Astrocyte (in vitro differentiated cells and primary cell): ENCODE measurements around the gene IL9R. TPM values are rescaled to one million over a fixed set of nuclear protein-coding genes. Genes with fewer than 3 reads are reported as not detected.
"Not testable (repeated sequence)": the region's sequence is repeated elsewhere in the genome, so short reads cannot be mapped to it uniquely, and the experiment has no call there.

Source experiments
- DNase-seq: peaks from one replicate; pipeline ENCODE4 v3.0.0-alpha.2; 2010; ENCODE audit warnings: low read depth
- FAIRE-seq: peaks from 2 replicates; lab custom pipeline; 2011; peaks lifted over from hg19 to GRCh38; lab: Jason Lieb, UNC
- H2AFZ ChIP-seq: 2 replicates; pipeline ENCODE4 v1.6.0; 2012; ENCODE audit warnings: low read depth, low read length, inconsistent platforms
- H3K27ac ChIP-seq: 2 replicates; pipeline ENCODE4 v1.5.1; 2011; ENCODE audit warnings: low read depth, low read length, inconsistent platforms
- H3K27me3 ChIP-seq: 2 replicates; pipeline ENCODE4 v1.6.0; 2011; ENCODE audit warnings: low read length, inconsistent platforms; ENCODE audit not compliant: insufficient read depth
- H3K36me3 ChIP-seq: 2 replicates; pipeline ENCODE4 v1.5.1; 2011; ENCODE audit warnings: low read length, inconsistent platforms; ENCODE audit not compliant: insufficient read depth
- H3K4me1 ChIP-seq: 2 replicates; pipeline ENCODE4 v1.5.1; 2011; ENCODE audit warnings: low read length, inconsistent platforms; ENCODE audit not compliant: insufficient read depth
- H3K4me2 ChIP-seq: 2 replicates; pipeline ENCODE4 v1.6.0; 2012; ENCODE audit warnings: low read length, inconsistent platforms
- H3K4me3 ChIP-seq: 2 replicates; pipeline ENCODE4 v1.5.1; 2011; ENCODE audit warnings: low read depth, mild to moderate bottlenecking, low read length, inconsistent platforms; ENCODE audit not compliant: insufficient read depth
- H3K79me2 ChIP-seq: 2 replicates; pipeline ENCODE4 v1.6.0; 2012; ENCODE audit warnings: mild to moderate bottlenecking, low read length, inconsistent platforms; ENCODE audit not compliant: insufficient read depth
- H3K9ac ChIP-seq: 2 replicates; pipeline ENCODE4 v1.6.0; 2012; ENCODE audit warnings: mild to moderate bottlenecking, low read length, inconsistent platforms
- H3K9me3 ChIP-seq: 2 replicates; pipeline ENCODE4 v1.5.1; 2012; ENCODE audit warnings: low read depth, mild to moderate bottlenecking, low read length, inconsistent platforms; ENCODE audit not compliant: insufficient read depth
- H4K20me1 ChIP-seq: 2 replicates; pipeline ENCODE4 v1.6.0; 2012; ENCODE audit warnings: low read length, inconsistent platforms; ENCODE audit not compliant: insufficient read depth
- H3K27ac Mint-ChIP-seq: one replicate; pipeline ENCODE4 v1.8.0; 2021; ENCODE audit warnings: mild to moderate bottlenecking, mixed read lengths; ENCODE audit not compliant: unreplicated experiment
- H3K27me3 Mint-ChIP-seq: one replicate; pipeline ENCODE4 v1.8.0; 2021; ENCODE audit warnings: low read depth, mixed read lengths; ENCODE audit not compliant: unreplicated experiment
- H3K36me3 Mint-ChIP-seq: one replicate; pipeline ENCODE4 v1.8.0; 2021; ENCODE audit warnings: low read depth, mixed read lengths; ENCODE audit not compliant: unreplicated experiment
- H3K4me1 Mint-ChIP-seq: one replicate; pipeline ENCODE4 v1.8.0; 2021; ENCODE audit warnings: low read depth, mixed read lengths; ENCODE audit not compliant: unreplicated experiment
- H3K4me3 Mint-ChIP-seq: one replicate; pipeline ENCODE4 v1.8.0; 2021; ENCODE audit warnings: mild to moderate bottlenecking, moderate library complexity, mixed read lengths; ENCODE audit not compliant: unreplicated experiment
- H3K9me3 Mint-ChIP-seq: one replicate; pipeline ENCODE4 v1.8.0; 2021; ENCODE audit warnings: mild to moderate bottlenecking, mixed read lengths; ENCODE audit not compliant: unreplicated experiment
- CTCF ChIP-seq: IDR thresholded peaks from 2 replicates; pipeline ENCODE4 v1.5.1; 2011; ENCODE audit warnings: low read depth, mild to moderate bottlenecking, inconsistent platforms, low read length, moderate library complexity; ENCODE audit not compliant: insufficient read depth
- EZH2 ChIP-seq: IDR thresholded peaks from 2 replicates; pipeline ENCODE4 v1.6.1; 2012; ENCODE audit warnings: mild to moderate bottlenecking, low read length, inconsistent platforms; ENCODE audit not compliant: insufficient read depth
- total RNA-seq: library from RNA; stranded (reverse); gene quantifications from 2 replicates; pipeline ENCODE4 v1.2.1, GENCODE V29; 2021

IL9R gene
- total RNA-seq, 1 donor from 2014 or later, result not detected

- no peak overlapping the region for H3K27ac Mint-ChIP-seq
- H2AFZ ChIP-seq, result no peak overlapping the region
- H3K27ac ChIP-seq, result no peak overlapping the region
- H3K27me3 Mint-ChIP-seq, result no peaks in the 10 kb centered on the region
- no peaks in the 10 kb centered on the region for H3K27me3 ChIP-seq
- no peaks in the 10 kb centered on the region for H3K4me1 Mint-ChIP-seq
- no peaks in the 10 kb centered on the region for H3K79me2 ChIP-seq
- H3K36me3 Mint-ChIP-seq, result no peaks in the 10 kb centered on the region
- H3K9me3 ChIP-seq, result peaks cover 8% of the 10 kb centered on the region
- no peak overlapping the region for H3K4me3 Mint-ChIP-seq
- DNase-seq (no peak), FAIRE-seq (peak; percentile 20)
- H4K20me1 ChIP-seq, result no peaks in the 10 kb centered on the region
- H3K9ac ChIP-seq, result no peak overlapping the region
- no peaks in the 10 kb centered on the region for H3K36me3 ChIP-seq
- no peaks in the 10 kb centered on the region for H3K4me1 ChIP-seq
- H3K4me3 ChIP-seq, result no peak overlapping the region
- H3K9me3 Mint-ChIP-seq, result peaks cover 10% of the 10 kb centered on the region
- TF ChIP-seq CTCF, result no peak
- no peak for TF ChIP-seq EZH2
- no peak overlapping the region for H3K4me2 ChIP-seq
These were observed 7.2 kb downstream of the IL9R start for GRCh38 chrX:156004740-156005139.

DNA sequence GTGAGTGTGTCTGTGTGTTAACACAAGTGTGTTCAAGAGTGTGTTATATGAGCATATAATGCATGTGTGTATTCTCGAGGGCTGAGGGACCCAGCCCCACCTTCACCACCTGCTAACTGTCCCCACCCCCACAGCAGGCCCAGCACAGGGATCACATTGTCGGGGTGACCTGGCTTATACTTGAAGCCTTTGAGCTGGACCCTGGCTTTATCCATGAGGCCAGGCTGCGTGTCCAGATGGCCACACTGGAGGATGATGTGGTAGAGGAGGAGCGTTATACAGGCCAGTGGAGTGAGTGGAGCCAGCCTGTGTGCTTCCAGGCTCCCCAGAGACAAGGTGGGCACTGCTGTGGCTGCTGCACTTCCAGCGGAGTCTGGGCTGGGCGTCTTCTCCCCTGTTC is 7.6 kb downstream of the IL9R start:
- no peak overlapping the region for H3K4me3 ChIP-seq
- no peaks in the 10 kb centered on the region for H3K4me1 ChIP-seq
- no peak overlapping the region for H2AFZ ChIP-seq
- H3K4me3 Mint-ChIP-seq, result no peak overlapping the region
- no peak overlapping the region for H3K9ac ChIP-seq
- H3K36me3 Mint-ChIP-seq, result no peaks in the 10 kb centered on the region
- no peaks in the 10 kb centered on the region for H3K27me3 Mint-ChIP-seq
- H3K27ac Mint-ChIP-seq, result no peak overlapping the region
- no peaks in the 10 kb centered on the region for H3K79me2 ChIP-seq
- no peak overlapping the region for H3K27ac ChIP-seq
- TF ChIP-seq EZH2 (no peak), CTCF (no peak)
- FAIRE-seq (no peak), DNase-seq (no peak)
- H3K4me2 ChIP-seq, result no peak overlapping the region
- no peaks in the 10 kb centered on the region for H3K27me3 ChIP-seq
- peaks cover 8% of the 10 kb centered on the region for H3K9me3 ChIP-seq
- no peaks in the 10 kb centered on the region for H3K4me1 Mint-ChIP-seq
- peaks cover 10% of the 10 kb centered on the region for H3K9me3 Mint-ChIP-seq
- H4K20me1 ChIP-seq, result no peaks in the 10 kb centered on the region
- no peaks in the 10 kb centered on the region for H3K36me3 ChIP-seq

- not testable (repeated sequence) for H3K27ac ChIP-seq, H3K4me3 Mint-ChIP-seq, H3K27me3 Mint-ChIP-seq, DNase-seq, H3K27me3 ChIP-seq, H3K9me3 Mint-ChIP-seq, H3K9ac ChIP-seq, H3K4me2 ChIP-seq, H3K79me2 ChIP-seq, H3K9me3 ChIP-seq, H3K4me3 ChIP-seq, H3K36me3 Mint-ChIP-seq, H3K27ac Mint-ChIP-seq, H3K4me1 Mint-ChIP-seq, H4K20me1 ChIP-seq, H3K4me1 ChIP-seq, H3K36me3 ChIP-seq, H2AFZ ChIP-seq
- peak; percentile 37 for FAIRE-seq
These were observed 9.0 kb downstream of the IL9R start for GRCh38 chrX:156006468-156006867.

DNA sequence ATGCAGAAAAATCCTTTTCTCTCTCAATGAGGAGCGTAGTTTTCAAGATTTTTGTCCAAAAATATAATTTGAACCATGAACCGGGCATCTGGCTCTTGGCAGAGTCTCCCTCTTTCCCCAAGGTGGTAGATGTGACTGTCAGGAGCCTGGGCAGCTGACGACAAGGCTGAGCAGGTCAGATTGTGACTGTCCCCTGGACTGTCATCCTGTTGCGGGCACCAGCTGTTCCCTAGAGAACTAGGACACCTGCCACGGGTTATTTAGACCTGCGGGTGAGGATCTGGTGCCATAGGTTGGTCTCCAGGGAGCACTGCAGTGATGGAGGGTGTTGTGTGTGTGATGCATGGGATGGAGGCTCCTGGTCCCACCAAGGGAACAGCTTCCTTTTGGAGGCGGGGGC is 10.9 kb downstream of the IL9R start:
- H3K36me3 Mint-ChIP-seq, H3K4me1 Mint-ChIP-seq, H3K27ac Mint-ChIP-seq, H3K4me1 ChIP-seq, H4K20me1 ChIP-seq, FAIRE-seq, H3K9me3 ChIP-seq, H3K9me3 Mint-ChIP-seq, H3K79me2 ChIP-seq, H3K27me3 Mint-ChIP-seq, H3K4me3 ChIP-seq, H3K27ac ChIP-seq, DNase-seq, H3K36me3 ChIP-seq, H2AFZ ChIP-seq, H3K27me3 ChIP-seq, H3K4me3 Mint-ChIP-seq, H3K4me2 ChIP-seq, H3K9ac ChIP-seq: not testable (repeated sequence)
